Peyer's patch (tissue), 4 donors: ENCODE measurements around the gene IFT122. TPM values are rescaled to one million over a fixed set of nuclear protein-coding genes. Genes with fewer than 3 reads are reported as not detected.
A peak's percentile ranks its signal among the peaks of the same experiment; 100 is the strongest.

ENCODE experiments used
- DNase-seq, 3 donors: peaks; one replicate each; pipeline ENCODE4 v3.0.0-alpha.2; 2017 to 2019
- H3K27ac ChIP-seq, 4 donors: fragments of 200-600 bp; sonication (generic); one replicate each; pipeline ENCODE4 v1.5.1; 2016 to 2019
- H3K27me3 ChIP-seq, 2 donors: fragments of 200-600 bp; sonication (generic); one replicate each; pipeline ENCODE4 v1.5.1; 2019
- H3K36me3 ChIP-seq, 3 donors: fragments of 200-600 bp; sonication (generic); one replicate each; pipeline ENCODE4 v1.5.1; 2016 to 2019
- H3K4me1 ChIP-seq, 4 donors: fragments of 200-600 bp; sonication (generic); one replicate each; pipeline ENCODE4 v1.5.1; 2016 to 2019
- H3K4me3 ChIP-seq, 4 donors: fragments of 200-600 bp; sonication (generic); 1 replicate in 3 of 4; 2 replicates in 1 of 4; pipeline ENCODE4 v1.5.1; 2016 to 2019; ENCODE audit warnings: mild to moderate bottlenecking in 1 of 4
- H3K9me3 ChIP-seq, 4 donors: fragments of 200-600 bp; sonication (generic); one replicate each; pipeline ENCODE4 v1.5.1; 2016 to 2019; ENCODE audit warnings: mild to moderate bottlenecking in 1 of 4
- CTCF ChIP-seq, 6 experiments: fragments of 450-650 bp in 4 of 6; fragments of 200-600 bp in 2 of 6; sonication (generic) in 1 of 6; IDR thresholded peaks; one replicate each; pipeline ENCODE4 v1.5.1; 2017 to 2019; ENCODE audit warnings: antibody characterized with exemption in 6 of 6, mild to moderate bottlenecking in 3 of 6, moderate library complexity in 1 of 6
- POLR2A ChIP-seq, 2 donors: fragments of 450-650 bp; IDR thresholded peaks; one replicate each; pipeline ENCODE4 v1.5.1; 2017; ENCODE audit warnings: antibody characterized with exemption in 2 of 2, mild to moderate bottlenecking in 2 of 2, moderate library complexity in 2 of 2
- total RNA-seq, 4 donors: library from RNA; depleted of rRNA; stranded (reverse); fragments of >200 nt; gene quantifications; one replicate each; pipeline ENCODE4 v1.1.0, GENCODE V29; 2016

Gene IFT122
- total RNA-seq, 4 donors from 2014 or later = 10.9 to 85.0 (median 26.4) TPM

DNA sequence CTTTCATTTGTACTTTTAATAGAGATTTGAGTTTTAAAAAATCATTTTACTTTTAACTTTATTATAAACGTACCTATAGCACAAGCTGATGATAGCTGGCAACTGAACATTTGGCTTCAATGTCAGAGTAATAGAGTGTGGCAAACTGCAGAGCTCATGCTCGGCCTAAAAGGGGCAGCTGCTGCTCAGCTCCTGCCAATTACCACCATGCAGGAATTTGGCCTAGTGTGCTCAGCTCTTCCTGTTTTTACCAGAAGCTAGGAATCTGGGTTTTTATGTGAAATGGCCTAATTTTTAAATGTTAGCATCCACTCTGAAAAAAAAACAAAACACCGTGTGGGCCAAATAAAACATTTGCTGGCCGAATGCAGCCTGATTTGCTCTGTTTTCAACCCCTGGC lies 1.8 kb downstream of the IFT122 start:
- Histone ChIP-seq H3K27ac (peak overlapping the region in 3 of 4 donors; percentile 90 to 94 (median 93)), H3K36me3 (peaks cover 0 to 12% (median 0%) of the 10 kb centered on the region in 3 donors), H3K4me3 (no peak overlapping the region), H3K4me1 (peaks cover 0 to 31% (median 8%) of the 10 kb centered on the region in 4 donors), H3K9me3 (no peaks in the 10 kb centered on the region), H3K27me3 (no peaks in the 10 kb centered on the region)
- no peak for TF ChIP-seq POLR2A (IDR thresholded peaks at IDR 0.05)
- TF ChIP-seq CTCF (IDR thresholded peaks at IDR 0.05) = no peak
- no peak for DNase-seq

DNA sequence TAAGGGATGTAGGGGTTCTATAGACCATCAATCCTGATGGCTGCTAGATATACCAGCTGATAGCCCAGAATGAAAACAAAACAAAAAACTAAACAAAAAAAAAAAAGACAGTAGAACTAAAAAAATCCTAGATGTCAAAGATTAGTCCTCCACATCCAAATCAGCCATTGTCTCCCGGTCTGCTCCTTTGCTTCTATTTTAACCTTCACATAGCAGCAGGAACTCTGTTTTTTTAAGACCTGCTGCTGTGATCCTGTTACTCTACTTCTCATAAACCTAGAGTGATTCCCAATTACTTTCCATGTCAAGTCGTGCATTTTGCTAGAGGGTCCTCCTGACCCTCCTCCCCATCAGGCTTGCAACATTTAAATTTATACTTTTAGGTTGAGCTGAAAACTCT lies 2.5 kb downstream of the IFT122 start:
- Histone ChIP-seq H3K27ac (peak overlapping the region in 1 of 4 donors; percentile 94), H3K36me3 (peaks cover 0 to 5% (median 0%) of the 10 kb centered on the region in 3 donors), H3K4me1 (peaks cover 0 to 31% (median 8%) of the 10 kb centered on the region in 4 donors), H3K27me3 (no peaks in the 10 kb centered on the region), H3K9me3 (no peaks in the 10 kb centered on the region), H3K4me3 (no peak overlapping the region)
- no peak for TF ChIP-seq POLR2A (IDR thresholded peaks at IDR 0.05)
- no peak for TF ChIP-seq CTCF (IDR thresholded peaks at IDR 0.05)
- DNase-seq = no peak

GRCh38 chr3:129442947-129443346 lies 2.9 kb downstream of the IFT122 start:
- H3K27ac ChIP-seq = no peak overlapping the region
- no peak overlapping the region for H3K4me3 ChIP-seq
- H3K4me1 ChIP-seq = peaks cover 0 to 31% (median 7%) of the 10 kb centered on the region in 4 donors
- H3K36me3 ChIP-seq = peaks cover 0 to under 1% (median 0%) of the 10 kb centered on the region in 3 donors
- no peak for DNase-seq
- H3K9me3 ChIP-seq = no peaks in the 10 kb centered on the region
- no peak for TF ChIP-seq POLR2A (IDR thresholded peaks at IDR 0.05)
- no peak for TF ChIP-seq CTCF (IDR thresholded peaks at IDR 0.05)
- H3K27me3 ChIP-seq = no peaks in the 10 kb centered on the region

- H3K4me1 ChIP-seq = peaks cover 0 to 19% (median 3%) of the 10 kb centered on the region in 4 donors
- H3K9me3 ChIP-seq = no peaks in the 10 kb centered on the region
- H3K27ac ChIP-seq = peak overlapping the region in 1 of 4 donors; percentile 31
These were observed 5.4 kb downstream of the IFT122 start for GRCh38 chr3:129445471-129445870.

DNA sequence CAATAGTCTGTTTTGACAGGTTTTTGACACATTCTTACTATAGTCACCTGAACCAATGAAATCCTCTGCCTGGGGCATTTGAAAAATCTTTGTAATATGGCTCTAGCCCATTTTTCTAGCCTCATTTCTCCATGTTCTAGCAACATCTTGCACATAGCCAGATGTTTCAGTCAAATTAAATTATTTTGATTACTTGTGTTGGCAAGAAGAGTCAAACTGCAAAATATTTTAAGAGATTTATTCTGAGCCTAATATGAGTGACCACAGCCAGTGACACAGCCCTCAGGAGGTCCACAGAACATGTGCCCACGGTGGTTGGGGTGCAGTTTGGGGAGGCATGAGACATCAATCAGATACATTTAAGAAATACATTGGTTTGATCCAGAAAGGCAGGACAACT lies 6.9 kb downstream of the IFT122 start:
- DNase-seq = no peak
- Histone ChIP-seq H3K36me3 (no peaks in the 10 kb centered on the region), H3K27ac (no peak overlapping the region), H3K27me3 (no peaks in the 10 kb centered on the region), H3K9me3 (no peaks in the 10 kb centered on the region), H3K4me1 (peaks cover 0 to 6% (median 0%) of the 10 kb centered on the region in 4 donors), H3K4me3 (no peak overlapping the region)
- no peak for TF ChIP-seq POLR2A (IDR thresholded peaks at IDR 0.05)
- no peak for TF ChIP-seq CTCF (IDR thresholded peaks at IDR 0.05)

More at GRCh38 chr3:129445471-129445870, 5.4 kb downstream of the IFT122 start:
- DNase-seq = no peak
- Histone ChIP-seq H3K27me3 (no peaks in the 10 kb centered on the region), H3K36me3 (no peaks in the 10 kb centered on the region), H3K4me3 (no peak overlapping the region)
- TF ChIP-seq CTCF (IDR thresholded peaks at IDR 0.05) (no peak), POLR2A (IDR thresholded peaks at IDR 0.05) (no peak)
